ENCODE measurements around the gene RGS12. TPM values are rescaled to one million over a fixed set of nuclear protein-coding genes. Genes with fewer than 3 reads are reported as not detected.
"Not testable (repeated sequence)": the region's sequence is repeated elsewhere in the genome, so short reads cannot be mapped to it uniquely, and the experiment has no call there.

RGS12 gene
- total RNA-seq, 1 donor from 2014 or later: 19.1 TPM

DNA sequence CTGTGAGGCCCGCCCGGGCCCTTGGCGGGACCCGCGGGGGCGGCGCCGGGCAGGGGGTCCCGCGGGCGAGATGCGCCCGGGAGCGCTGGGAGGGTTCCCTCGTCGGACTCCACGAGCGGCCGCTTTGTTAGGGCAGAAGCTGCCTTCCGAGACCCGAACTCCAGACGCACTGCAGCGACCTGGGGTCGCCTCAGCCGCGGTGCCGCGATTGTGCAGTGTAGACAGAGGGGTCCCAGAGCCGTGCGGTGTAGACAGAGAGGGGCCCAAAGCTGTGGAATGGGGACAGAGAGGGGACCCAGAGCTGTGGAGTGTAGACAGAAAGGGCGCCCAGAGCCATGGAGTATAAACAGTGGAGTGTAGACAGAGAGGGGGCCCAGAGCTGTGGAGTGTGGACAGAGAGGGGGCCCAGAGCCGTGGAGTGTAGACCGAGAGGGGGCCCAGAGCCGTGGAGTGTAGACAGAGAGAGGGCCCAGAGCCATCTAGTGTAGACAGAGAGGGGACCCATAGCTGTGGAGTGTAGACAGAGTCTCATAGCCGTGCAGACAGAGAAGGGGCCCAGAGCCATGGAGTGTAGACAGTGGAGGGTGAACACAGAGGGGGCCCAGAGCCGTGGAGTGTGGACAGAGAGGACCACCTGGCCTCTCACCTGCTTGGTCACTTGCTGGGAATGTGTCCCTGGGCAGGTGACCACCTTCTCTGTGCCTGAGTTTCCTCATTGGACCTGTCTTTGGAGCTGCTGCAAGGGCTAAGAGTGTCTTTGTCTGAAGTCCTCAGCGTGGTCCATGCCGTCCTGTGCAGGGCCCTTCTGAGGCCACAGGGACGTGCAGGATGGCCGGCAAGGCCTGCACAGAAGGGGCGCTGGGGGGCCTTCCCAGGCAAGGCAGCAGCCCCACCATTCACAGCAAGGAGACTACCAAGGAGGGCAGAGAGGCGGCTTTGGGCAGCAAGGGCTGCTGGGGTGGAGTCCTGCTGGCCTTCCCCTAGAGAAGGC is 875 bp downstream of the RGS12 start:
- peak; percentile 73 for DNase-seq (ENCODE audit: low spot score)
- intact Hi-C loops (cut with DNase I): no loop called here

DNA sequence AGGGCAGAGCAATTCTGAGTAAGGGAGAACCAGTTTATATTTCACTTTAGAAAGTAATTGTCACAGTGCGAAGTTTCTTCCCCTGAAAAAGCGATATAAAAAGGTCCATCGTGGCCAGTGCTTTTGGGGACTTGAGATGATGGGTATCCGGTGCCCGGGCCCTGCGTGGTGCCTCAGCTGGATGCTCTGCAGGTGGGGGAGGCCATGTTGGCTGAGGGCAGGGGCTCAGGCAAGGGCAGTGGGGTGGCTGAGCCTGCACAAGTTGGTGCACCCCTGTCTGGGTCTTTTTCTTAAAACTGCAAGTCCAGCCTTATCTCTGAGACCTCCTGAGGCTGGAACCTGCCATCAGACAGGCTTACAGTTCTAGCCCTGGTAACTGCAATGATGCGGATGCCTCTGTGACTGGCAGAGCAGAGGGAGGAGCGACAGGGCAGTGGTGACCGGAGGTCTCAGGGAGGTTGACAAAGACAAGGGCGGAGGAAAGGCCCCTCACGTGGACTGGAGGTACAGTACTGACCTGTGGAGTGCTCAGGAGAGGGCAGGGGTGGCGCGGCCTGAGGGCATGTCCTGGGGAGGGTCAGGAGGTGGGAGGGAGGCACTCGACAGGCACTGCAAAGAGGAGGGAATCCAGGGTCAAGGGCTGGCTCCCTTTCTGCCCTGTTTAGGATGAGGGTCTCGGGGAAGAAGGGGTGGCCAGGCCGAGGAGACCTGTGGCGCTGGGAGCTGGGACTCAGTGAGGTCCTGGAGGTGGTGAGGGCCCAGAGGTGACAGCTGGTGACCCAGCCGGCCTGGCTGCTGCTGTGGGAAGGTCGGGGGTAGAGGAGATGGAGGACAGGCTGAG is 1.8 kb downstream of the RGS12 start:
- intact Hi-C loops (cut with DNase I): no loop called here
- peak; percentile 55 for DNase-seq (ENCODE audit: low spot score)

DNA sequence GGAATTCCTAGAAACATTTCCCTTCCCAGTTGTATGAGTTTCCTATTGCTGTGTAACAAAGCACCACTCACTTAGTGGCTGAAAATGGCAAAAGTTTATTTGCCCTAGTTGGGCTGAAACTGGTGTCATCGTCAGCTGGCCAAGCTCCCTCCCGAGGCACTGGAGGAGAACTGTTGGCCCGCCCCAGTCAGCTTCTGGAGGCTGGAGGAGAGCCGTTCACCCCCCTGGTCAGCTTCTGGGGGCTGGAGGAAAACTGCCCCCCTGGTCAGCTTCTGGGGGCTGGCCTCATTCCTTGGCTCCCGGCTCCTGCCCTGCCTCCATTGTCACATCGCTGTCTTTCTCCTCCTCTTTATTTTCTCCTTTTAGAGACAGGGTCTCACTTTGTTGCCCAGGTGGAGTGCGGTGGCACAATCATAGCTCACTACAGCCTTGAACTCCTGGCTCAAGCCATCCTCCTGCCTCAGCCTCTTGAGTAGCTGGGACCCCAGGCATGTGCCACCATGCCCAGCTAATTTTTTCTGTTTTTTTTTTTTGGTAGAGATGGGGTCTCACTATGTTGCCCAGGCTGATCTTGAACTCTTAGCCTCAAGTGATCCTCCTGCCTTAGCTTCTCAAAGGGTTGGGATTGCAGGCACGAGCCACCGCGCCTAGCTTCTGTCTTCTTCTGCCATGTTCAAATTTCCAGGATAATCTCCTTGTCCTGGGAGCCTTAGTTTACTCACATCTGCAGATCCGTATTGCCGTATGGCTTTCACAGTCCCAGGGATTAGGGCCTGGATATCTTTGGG is 3.2 kb downstream of the RGS12 start:
- peak; percentile 59 for DNase-seq (ENCODE audit: low spot score)
- intact Hi-C loops (cut with DNase I): no loop called here

DNA sequence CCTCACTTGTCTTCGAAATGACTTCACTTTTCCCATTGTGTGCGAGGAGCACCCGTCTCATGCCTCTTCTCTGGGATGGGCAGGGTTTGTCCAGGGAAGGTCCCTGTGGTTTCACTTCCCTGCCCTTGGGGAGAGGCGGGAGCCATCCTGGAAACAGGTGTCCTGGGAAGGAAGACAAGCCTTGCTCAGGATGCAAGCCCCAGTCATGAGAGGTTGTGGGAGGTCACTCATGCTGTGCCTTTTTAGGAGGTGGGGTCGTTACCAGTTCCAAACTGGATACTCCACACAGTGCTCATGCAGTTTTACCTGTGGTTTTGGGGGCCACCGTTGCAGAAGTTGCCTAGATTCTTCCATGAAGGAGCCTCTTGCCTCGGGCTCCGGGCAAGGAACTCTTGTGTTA is 3.8 kb downstream of the RGS12 start:
- peak; percentile 66 for DNase-seq (ENCODE audit: low spot score)
- intact Hi-C loops (cut with DNase I): no loop called here

DNA sequence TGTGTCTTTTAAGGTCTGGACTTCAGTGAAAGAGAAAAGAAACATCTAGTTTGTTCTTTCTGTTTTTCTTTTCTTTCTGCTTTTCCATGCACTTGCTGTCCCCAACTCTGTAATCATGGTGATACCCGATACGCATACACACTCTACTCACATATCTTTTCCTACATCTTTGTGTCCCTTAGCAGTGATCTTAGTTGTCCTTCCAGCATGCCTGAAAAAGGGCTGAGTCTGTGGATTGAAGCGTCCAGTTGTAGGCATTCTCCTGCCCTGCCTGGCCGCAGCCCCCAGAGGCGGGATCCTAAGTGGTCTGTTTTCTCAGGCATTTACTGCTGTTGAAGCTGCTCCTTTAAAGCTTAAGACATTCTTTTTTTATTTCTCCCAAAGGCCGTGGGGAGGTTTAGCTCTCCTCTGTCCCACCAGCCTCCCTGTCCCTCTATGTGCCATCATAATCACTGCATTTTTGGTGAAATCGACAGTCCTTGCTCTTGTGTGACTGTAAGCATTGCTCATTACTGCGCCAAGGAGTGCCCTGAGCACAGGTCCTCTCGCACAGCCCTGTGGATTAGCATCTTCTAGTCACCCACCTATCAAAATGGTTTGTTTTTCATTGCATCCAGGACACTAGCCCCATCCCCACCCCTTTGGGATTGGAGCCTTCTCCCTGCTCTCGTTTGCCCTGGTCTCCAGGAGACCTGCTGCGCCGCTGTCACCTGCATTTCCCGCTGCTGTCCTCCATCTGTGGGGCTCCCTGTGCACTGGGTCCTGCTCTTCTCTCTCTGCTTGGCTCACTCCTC is 4.4 kb downstream of the RGS12 start:
- intact Hi-C loops (cut with DNase I): no loop called here
- peak; percentile 15 for DNase-seq (ENCODE audit: low spot score)

DNA sequence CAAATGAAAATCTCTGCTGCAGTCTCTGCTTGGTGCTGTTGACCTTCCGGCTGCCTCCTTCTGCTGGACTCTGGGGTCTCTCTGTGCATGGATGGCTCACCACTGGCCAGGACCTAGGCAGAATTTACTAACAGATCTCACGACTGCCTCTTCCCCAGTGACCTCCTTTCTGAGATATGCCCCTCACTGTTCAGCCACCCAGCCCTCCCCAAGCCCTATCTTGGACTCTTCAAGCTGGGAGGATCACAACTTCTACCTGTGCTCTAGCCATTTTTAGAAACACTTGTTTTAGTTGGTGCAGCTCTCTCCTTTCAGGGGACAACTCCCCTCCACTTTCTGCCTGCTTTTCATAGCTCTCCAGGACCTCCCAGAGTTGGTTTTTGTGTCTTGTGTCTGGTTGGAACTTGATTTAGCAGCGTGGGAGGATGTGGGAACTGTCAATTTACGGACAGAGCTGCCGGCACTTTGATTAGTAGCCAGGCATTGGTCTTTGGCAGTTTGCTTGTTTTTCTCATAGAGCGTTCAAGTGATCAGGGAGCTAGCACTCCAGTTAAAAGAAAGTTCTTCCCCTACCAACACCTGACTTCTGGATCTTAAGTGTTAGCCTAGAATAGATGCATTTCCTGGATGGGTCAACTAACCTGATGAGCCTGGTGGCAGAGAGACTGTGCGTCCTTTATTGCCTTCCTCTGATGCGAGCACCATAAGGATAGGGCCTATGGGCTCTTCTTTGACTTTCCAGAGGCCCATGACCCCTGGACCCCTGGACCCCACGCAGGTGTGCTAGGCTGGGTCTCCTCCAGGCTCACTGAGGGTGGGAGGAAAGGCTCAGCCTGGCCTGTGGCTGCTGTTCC is 6.5 kb downstream of the RGS12 start:
- intact Hi-C loops (cut with DNase I): no loop called here
- DNase-seq (ENCODE audit: low spot score): no peak

DNA sequence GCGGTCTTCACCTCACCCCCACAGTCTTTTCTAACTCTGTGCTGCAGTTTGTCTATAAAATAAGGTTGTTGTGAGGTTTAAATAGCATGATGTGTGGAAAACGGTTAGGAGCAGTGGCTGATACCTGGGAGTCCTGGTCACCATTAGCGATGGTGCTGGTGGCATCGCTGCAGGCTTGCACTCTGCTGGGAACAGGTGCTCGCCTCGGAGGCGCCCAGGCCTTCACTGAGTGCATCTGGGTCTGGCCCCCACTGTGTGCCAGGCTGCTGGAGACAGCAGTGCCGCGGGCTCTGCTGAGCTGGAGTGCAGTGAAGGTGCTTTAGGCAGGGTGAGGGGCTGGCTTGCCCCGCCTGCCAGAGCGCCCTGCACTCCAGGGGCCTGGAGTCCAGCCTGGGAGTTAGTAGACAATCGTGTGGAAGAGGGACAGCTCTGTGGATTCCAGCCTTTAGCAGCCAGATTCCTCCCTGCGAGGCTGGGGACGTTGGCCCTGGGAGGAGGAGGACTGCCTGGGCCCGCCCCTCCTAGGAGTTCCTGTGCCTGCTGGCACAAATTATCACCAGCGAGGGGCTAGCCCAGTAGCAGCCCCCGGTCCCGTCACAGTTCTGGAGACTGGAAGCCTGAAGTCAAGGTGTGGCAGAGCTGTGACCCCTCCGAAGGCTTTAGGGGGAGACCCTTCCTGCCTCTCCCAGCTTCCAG is 7.3 kb downstream of the RGS12 start:
- peak; percentile 59 for DNase-seq (ENCODE audit: low spot score)
- intact Hi-C loops (cut with DNase I): no loop called here

DNA sequence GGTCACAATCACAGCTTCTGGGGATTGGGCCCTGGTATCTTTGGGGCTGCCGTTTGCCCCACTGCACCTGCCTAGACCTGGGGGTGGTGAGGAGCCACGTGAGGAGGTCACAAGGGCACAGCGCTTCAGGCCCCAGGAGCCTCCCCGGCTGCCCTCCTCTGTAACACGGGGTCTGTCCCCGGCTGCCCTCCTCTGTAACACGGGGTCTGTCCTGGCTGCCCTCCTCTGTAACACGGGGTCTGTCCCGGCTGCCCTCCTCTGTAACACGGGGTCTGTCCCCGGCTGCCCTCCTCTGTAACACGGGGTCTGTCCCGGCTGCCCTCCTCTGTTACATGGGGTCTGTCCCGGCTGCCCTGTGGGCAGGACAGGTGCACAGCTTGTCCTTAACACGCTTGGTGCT is 8.1 kb downstream of the RGS12 start:
- intact Hi-C loops (cut with DNase I): not testable (repeated sequence)
- peak; percentile 44 for DNase-seq (ENCODE audit: low spot score)

DNA sequence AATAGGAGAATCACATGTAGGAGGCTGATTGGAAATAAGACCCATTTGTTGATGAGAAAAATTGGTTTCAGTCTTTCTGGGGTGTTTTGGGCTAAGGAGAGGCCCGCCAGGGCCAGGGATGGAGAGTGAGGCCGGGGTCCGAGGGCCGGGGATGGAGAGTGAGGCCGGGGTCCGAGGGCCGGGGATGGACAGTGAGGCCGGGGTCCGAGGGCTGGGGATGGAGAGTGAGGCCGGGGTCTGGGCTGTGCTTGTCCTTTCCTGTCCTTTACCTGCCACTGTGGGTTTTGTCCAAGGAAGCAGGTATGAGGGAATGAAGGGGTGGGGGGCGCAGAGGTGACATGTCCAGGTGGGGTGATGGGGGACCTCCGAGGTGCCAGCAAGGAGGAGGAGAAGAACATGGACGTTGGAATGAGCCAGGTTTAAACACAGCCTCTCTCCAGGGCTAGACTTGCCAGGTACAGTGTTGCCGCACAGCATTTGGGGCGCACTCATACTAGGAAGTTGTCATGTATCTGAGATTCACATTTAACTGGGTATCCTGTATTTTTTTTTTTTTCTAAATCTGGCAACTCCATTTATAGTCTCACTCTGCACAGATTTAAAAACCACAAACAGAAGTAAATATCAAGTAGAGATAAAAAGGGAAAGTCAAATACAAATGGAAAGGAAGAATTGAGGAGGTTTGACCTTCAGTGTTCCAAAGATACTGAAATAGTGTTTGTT is 8.8 kb downstream of the RGS12 start:
- DNase-seq (ENCODE audit: low spot score): peak; percentile 44
- intact Hi-C loops (cut with DNase I): no loop called here

DNA sequence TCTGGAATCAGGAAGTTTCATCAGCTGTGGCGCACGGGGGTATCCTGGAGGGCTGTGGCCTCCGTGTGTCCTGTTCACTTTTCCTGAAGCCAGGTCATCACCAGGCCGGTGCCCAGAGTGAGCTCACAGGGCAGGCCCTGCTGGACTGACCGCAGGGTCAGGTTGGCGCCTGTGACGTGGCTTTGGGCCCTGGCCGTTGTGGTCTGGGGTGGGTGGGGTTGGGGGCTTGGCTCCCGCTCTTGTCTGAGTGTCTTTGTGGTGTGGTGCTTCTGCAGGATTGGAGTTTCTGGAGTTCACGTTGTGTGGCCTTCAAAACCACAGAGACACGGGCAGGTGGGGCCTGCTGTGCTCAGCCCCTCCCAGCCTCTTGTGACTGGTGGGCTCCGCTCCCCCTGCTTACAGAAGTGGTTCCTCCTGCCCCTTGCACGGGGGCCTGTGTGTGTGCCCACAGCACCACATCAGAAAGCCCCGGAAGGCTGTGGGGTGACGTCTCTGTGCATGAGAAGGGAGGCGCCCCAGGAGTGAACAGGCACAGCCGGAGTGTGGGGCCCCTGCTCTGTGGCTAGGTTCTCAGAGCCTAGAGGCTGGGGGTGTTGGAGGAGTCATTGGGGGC is 9.5 kb downstream of the RGS12 start:
- DNase-seq (ENCODE audit: low spot score): peak; percentile 71
- intact Hi-C loops (cut with DNase I): no loop called here

DNA sequence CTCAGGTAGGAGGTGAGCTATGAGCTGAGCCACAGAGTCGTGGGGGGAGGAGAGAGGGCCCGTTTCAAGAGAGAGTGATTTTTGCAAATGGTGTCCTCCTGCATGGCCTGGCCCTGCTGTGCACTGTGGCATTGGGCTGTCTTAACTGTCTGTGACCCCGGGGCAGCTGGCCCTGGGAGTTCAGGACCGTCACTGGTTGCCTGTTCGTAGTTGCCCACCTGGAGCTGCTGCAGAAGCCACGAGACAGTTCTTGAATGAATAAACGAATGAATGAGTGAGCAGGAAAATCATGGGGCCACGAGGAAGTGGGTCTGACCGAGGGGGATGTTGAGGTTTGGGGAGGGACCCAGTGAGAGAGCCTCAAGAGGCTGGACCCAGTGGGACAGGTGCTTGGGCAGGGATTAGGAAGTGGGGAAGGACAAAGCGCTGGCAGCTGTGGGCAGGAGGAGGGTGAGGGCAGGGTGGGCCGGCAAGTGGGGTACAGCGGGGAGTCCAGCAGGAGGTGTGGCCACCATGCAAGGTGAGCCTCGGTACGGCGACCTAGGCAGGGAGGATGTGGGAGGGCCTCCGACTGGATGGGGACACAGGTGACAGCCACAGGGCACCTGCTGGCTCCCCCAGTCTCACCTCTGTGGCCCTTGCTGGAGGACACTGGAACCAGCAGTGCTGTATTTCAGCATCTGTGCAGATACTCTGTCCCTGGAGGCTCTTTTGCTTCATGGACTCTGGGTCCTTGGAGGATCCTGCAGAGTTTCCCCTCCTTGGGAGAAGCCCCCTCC is 10.2 kb downstream of the RGS12 start:
- peak; percentile 47 for DNase-seq (ENCODE audit: low spot score)
- intact Hi-C loops (cut with DNase I): no loop called here

DNA sequence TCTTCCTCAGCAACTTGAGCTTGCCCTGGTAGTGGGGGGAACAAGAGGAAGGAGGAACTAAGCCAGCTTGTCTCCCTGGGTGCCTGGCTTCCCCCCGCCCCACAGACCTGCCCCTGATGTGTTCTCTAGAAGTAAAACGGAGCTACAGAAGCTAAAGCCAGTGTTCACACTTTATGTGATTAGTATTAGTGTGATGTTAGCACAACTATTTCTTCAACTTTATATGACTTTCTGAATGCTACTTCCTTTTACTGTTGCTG is 10.7 kb downstream of the RGS12 start:
- intact Hi-C loops (cut with DNase I): no loop called here
- DNase-seq (ENCODE audit: low spot score): peak; percentile 53

DNA sequence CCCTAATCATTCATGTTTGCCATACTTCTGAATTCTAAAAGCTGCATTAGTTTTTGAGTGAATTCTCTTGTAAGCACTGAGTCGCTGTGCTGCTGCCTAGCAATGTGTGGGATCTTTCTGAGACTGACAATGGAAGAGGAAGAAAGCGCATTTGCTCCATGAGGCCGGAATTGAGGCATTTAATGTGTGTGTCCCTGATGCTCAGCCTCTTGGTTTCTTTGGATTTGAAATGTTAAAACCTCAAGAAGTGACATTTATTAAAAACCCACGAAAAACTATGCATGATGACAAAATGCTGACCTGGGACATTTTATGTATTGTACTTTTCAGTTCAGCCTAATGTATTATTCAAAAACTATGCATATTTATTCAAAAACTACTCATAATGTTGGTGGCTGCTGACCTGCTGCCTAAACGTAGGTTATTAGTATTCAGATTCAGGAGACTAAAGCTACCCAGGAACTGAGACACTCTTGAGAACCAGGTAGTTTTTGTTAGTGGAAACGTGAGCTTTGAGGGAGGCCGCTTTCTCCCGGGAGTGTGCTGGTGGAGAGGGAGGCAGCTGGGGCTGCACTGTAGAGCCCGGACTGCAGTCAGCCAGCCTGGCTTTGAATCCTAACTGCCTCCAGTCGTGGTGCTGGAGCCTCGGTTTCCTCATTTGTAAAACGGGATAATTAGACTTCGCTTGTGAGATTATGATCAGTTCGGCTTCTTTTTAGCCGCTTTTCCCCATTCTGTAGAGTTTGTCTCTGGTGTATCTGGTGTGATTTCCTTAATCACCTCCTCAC is 11.3 kb downstream of the RGS12 start:
- DNase-seq (ENCODE audit: low spot score): peak; percentile 51
- intact Hi-C loops (cut with DNase I): no loop called here

DNA sequence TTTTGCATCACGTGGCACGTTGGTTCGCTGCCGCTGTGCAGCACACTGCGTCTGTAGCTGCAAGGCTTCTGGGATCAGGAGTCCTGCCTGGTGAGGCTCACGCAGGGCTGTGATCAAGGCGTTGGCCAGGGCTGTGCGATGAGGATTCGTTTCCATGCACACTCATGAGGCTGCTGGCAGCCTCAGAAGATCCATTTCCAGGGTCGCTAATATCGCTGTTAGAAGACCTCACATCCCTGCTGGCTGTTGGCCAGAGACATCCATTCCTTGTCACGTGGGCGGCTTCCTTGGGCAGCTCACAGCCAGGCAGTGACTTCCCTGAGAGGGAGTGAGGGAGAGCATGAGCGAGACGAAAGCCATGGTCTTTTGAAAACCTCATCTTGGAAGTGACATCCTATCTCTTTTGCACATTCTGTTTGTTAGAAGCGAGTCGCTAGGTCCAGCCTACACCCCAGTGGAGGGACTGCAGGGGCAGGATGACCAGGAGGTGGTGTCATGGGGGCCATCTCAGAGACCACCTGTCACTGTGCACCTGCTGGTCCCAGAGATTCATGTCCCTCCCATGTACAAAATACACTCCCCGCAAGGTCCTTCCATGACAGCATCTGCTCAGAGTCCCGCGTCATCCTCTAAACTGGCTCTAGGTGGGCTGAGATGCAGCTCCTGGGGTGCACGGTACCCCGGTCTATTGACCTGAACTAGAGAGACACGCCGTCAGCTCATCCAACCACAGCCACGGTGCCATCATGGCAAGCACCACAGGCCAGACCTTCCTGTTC is 12.2 kb downstream of the RGS12 start:
- intact Hi-C loops (cut with DNase I): no loop called here
- DNase-seq (ENCODE audit: low spot score): peak; percentile 63
